NOMO-1 (cell line): ENCODE data around the gene CNTN5.
"Not testable (repeated sequence)": the region's sequence is repeated elsewhere in the genome, so short reads cannot be mapped to it uniquely, and the experiment has no call there.

ENCODE experiments used
- DNase-seq, 2 experiments: peaks; one replicate each; lab custom pipeline; 2025; ENCODE audit not compliant: unreplicated experiment in 2 of 2; lab: John Stamatoyannopoulos, UW

The CNTN5 gene

DNA sequence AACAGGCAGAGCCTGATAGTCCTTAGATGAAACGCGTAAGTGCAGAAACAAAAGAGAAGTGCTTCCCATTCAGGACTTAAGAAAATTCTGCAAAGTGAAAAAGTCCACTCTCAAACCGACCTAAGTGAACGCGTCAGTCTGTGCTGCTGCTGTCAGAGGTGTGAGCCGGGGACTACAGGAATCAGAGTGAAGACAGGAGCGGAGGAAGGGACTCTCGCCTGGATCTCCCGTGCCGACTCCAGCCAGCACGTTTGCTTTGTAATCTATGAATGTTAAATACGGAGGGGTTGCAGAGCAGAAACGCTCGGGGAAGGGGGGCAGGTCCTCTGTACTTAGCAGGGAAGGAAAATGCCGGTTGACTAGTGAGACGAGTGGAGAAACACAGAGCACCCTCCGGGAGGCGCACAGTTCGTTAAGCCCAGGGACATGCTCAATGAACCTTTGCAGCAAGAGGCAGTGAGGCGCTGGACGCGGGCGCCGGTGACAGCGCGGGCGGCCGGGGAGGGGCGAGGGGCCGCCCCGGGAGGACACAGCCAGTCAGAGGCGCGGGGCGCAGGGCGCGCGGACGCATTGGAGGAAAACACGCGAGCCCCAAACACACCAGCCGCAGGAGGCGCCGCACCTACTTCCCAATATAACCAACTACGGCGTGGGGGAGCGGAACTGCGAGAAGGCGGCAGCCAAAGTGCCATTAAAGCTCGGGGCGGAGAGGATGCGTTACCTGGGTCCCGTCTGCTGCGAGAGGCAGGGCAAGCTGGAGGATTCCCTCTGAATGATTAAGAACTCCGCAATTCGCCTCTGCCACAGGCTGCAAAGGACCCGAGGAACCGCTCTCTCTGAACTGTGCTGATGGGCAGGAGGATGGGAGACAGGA is at the start of gene CNTN5:
CNTN5 (plus strand) TSS at position 598 of the 874 bp plus-strand sequence.
- peak; percentile 11 to 35 for DNase-seq

DNA sequence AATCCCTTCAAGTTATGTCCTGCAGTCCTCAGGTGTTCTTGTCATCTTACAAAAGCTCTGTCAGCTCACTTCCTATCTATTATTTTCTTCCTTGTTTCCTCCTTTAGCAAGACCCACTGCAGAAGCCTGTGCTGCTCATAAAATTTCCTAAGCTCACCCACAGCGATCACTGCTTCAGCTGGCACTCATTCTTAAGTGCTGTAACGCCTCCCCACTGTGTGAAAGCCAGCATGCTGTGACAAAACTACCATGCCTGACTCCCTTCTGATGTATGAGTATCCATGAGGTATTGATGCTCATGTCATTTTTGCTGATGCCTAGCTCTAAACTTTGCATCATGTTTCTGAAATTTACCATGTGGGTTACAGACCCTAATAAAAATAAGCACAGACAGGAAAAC is 41.5 kb upstream of the CNTN5 start:
- DNase-seq = no peak

DNA sequence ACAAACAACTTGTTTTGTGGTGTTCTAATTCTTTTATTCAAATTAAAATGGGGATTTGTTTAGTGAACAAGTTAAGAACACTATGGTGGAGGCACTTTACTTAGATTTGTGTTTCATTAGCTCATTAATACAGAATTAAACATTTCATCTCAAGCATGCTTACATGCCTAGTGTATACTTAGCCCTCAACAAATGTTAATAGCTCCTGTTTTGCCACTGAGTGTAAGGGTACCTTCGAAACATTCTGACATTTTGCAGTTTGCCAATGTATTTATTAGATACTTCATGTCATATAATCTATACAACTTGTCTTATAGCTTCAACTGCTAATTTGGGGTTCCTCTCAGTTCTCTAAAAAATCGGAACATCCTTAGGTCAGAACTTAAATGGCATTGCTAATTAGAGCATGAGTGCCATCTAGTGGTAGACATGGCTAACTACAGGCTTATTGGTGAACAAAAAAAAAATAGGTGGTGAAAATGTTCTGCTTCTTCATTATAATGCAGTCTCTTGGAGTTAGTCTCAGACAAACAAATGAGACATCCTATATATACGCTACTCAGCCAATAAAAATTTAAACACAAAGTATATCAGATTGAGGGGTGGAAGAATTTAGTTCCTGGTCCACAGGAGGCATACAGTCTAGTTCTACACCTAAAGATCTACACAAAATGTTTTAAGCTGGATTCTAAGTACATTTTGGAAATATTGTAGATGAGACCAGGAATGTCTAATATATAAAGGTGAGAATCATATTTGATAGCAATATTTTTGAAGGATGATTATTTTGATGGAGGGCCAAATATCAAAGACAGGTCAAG is 4.9 kb upstream of the CNTN5 start:
- DNase-seq = peak; percentile 6 to 61

DNA sequence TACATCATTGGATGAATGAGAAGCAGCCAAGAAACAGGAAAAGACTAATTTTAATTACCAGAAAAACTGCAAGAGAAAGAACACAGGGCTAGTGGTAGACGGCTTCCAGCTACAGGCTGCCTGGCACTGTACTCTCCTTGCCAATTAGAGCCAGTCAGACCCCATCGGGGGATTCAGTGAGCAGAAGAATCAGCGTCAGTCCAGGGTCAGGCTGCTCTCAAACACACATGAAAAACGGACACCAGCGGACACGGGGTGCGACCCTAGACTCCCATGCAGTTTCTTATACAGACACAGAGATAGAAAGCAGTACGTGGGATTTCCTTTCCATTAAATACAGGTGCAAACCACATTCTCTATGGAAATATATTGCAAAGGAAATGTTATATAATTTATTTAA is 1.1 kb upstream of the CNTN5 start:
- DNase-seq = no peak

GRCh38 chr11:99037057-99037456 is 16.3 kb downstream of the CNTN5 start:
- DNase-seq = no peak

GRCh38 chr11:99063331-99063730 is 42.6 kb downstream of the CNTN5 start:
- DNase-seq = no peak

DNA sequence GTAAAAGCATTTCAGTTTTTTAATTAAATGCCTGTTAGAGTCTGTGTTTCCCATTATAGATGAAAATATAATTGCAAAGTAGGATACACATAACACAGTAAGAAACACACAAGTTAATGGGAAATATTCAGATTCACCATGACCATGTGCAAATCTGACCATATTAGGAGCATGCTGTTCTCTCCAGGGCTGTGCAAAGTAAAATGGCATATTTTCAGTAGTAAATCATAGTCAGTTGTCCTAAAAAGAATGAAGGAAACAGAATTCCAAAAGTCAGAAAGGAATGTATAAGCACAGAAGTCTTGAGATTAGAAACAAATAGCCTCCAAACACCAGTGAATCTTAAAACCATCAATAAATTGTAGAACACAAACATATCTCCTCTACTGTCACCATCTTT is 44.4 kb downstream of the CNTN5 start:
- no peak for DNase-seq

- DNase-seq = no peak
These were observed 46.0 kb downstream of the CNTN5 start for GRCh38 chr11:99066618-99067317.

- peak; percentile 21 to 73 for DNase-seq
These were observed 48.1 kb downstream of the CNTN5 start for GRCh38 chr11:99068832-99069231.

DNA sequence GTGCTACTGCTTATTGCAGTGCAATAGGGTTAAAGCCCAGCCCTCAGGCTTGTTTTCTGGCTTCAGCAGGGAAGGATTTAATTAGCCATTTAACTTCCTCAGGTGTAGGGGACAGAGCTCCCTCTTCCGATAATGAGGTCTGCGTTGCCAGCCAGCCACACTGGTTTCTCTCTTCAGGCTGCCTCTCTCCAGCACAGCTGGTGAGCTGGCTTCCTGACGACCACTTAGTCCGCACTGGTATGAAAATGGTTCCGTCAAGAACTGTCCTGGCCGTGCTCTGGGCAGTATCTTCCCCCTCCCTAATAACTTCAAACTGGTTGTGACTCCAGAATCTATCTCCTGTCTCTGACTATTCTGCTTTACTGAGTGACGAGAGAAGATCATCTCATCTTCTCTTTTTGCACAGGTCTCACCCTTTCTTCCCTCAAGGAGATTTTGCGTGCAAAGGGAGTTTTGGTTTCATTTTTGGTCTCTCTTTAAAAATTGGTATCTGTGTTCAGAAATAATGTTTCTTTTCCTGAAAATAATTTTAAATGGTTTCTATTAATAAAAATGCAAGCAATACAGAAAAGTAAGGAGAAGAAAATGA is 49.2 kb downstream of the CNTN5 start:
- DNase-seq = peak; percentile 6 to 40

DNA sequence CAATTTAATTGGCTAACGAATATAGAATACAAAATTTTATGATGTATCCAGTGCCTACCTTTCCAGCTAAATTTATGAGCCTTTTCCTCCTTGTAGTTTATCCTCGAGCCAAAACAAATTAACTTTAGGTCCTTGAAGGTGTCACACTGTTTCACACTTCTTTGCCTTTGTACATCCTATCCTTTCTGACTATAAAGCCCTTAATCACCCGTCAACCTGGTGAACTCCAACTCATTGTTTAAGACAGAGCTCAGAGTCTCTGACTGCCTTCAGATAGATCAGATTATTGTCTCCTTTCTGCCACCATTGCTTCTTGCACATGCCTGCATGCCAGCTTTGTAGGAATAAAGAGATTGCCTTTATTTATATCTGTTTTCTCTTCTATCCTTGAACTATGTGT is 58.8 kb downstream of the CNTN5 start:
- DNase-seq = no peak

DNA sequence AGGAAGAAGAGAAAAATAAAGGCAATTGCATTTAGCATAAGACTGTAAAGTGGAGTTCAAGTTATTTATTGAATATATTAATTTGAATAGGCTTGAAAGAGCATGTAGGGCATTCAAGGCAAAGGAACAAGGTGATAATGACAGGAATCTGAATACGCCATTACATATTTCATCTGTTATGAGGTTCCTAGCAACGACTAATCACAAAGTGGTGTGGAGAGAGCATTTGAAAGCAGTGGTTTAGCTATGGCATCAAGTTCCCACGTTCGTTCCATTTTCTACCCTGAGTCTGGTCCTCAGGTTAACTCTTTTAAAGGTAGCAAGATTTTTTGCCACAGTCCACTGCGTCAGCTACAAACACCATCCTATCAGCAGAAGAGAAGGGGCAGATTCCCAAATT is 59.4 kb downstream of the CNTN5 start:
- no peak for DNase-seq

DNA sequence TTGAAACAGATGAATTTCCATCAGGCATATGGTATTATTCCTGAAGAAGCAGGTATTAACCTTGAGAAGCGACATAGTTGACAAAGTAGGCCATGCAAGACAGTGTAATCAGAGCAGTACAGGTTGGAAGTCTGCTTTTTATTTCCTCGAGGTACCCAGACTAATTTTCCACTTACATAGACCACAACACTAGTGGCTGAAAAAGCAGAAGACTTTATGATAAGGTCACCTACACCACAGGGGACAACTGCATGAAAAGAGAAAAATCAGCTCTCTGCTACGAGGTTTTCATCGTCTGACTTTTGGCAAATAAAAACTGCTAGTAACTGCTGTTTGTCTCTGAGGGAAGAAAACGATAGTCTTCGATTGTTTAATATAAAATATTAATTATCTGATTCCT is 77.5 kb downstream of the CNTN5 start:
- DNase-seq = no peak

GRCh38 chr11:99098751-99099150 is 78.0 kb downstream of the CNTN5 start:
- DNase-seq = no peak

DNA sequence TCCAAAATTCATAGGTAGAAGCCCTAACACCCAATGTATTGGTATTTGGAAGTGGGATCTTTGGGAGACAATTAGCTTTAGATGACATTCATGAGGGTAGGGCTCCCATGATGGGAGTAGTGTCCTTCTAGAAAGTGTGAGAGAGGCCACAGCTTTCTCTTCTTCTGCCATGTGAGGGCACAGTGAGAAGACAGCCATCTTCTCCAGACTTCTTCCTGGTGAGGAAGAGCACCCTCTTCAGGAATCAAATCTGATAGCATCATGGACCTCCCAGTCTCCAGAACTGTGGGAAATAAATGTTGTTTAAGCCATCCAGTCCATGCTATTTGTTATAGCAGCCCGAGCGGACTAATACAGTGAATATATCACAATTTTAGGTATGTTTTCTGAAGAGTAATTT is 96.9 kb downstream of the CNTN5 start:
- DNase-seq = no peak

- not testable (repeated sequence) for DNase-seq
These were observed 113.1 kb downstream of the CNTN5 start for GRCh38 chr11:99133862-99134261.

GRCh38 chr11:99135508-99135907 is 114.8 kb downstream of the CNTN5 start:
- no peak for DNase-seq

GRCh38 chr11:99142237-99142636 is 121.5 kb downstream of the CNTN5 start:
- DNase-seq = no peak

DNA sequence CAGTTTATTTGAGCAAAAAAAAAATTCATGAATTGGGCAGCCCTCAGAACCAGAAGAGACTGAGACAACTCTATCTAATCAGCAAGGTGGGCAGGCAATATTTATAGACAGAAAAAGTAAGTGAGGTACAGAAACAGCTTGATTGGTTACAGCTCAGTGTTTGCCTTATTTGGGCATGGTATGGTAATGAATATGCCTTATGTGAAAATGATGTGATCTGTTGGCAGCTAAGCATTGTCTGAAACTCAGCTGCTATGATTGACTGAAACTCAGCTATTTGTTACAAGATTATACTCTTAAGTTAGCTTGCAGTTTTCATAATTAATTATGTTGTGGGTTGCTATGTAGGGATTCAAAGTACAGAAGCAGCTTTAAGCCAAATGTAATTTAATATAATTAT is 127.6 kb downstream of the CNTN5 start:
- DNase-seq = no peak

DNA sequence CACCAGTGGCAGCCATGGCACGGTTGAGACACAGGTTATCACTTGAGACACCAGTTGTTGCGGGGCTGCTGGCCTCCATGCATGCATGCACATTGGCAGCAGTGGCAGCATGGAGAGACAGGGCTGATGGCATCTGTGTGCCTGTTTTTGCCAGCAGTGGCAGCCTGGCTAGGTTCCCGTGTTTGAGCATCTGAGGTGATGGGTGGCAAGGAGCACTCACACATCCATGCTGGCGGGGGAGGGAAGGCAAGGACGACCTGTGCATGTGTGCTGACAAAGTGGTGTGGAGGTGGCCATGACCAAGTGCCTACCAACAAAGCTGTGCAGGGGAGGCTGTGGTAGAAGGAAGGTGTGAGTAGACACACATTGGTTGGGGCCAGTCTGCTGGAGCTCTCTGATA is 133.5 kb downstream of the CNTN5 start:
- DNase-seq = no peak

- DNase-seq = no peak
These were observed 139.7 kb downstream of the CNTN5 start for GRCh38 chr11:99160447-99160846.
